ENCODE results near the gene NCAPD3. TPM values are rescaled to one million over a fixed set of nuclear protein-coding genes. Genes with fewer than 3 reads are reported as not detected.

NCAPD3 gene
- total RNA-seq, 1 experiment from 2014 or later: 49.6 TPM

- no peak for TF ChIP-seq CTCF (conservative IDR thresholded peaks at IDR 0.05)
- no peak for TF ChIP-seq EZH2 (IDR thresholded peaks at IDR 0.05; ENCODE audit: low read depth)
- no TSS peak for BruUV-seq (replicated peaks)
- CTCF ChIA-PET: no interaction called here
These were observed 98.3 kb downstream of the NCAPD3 start for GRCh38 chr11:134125507-134125906.

GRCh38 chr11:134124660-134125451 is 98.9 kb downstream of the NCAPD3 start:
- ChIA-PET CTCF (no interaction called here), POLR2A (ENCODE audit: unreplicated experiment) (no interaction called here)
- Histone ChIP-seq H2AFZ (no peak overlapping the region), H3K4me3 (no peak overlapping the region), H3F3A (ENCODE audit: insufficient read depth, low read depth) (no peaks in the 10 kb centered on the region), H4K20me1 (ENCODE audit: insufficient read depth) (no peaks in the 10 kb centered on the region), H3K79me2 (ENCODE audit: low read depth) (no peaks in the 10 kb centered on the region), H3K36me3 (ENCODE audit: low read depth) (no peaks in the 10 kb centered on the region), H3K27me3 (ENCODE audit: insufficient read depth, low read depth) (peaks cover 93% of the 10 kb centered on the region), H3K9me3 (ENCODE audit: insufficient read depth, low read depth) (no peaks in the 10 kb centered on the region), H3K9me2 (ENCODE audit: insufficient read depth) (no peaks in the 10 kb centered on the region), H3K4me2 (no peak overlapping the region), H3K4me1 (replicated peaks; ENCODE audit: insufficient read depth) (no peaks in the 10 kb centered on the region), H3K27ac (no peak overlapping the region)
- TF ChIP-seq EZH2 (IDR thresholded peaks at IDR 0.05; ENCODE audit: low read depth): no peak
- TF ChIP-seq CTCF (conservative IDR thresholded peaks at IDR 0.05): no peak
- no TSS peak for BruUV-seq (replicated peaks)
- intact Hi-C loops (cut with micrococcal nuclease; ENCODE audit: unreplicated experiment): no loop called here
- no peak for DNase-seq

More at GRCh38 chr11:134125507-134125906, 98.3 kb downstream of the NCAPD3 start:
- Histone ChIP-seq H3K27me3 (ENCODE audit: insufficient read depth, low read depth) (peaks cover 93% of the 10 kb centered on the region), H3K9me3 (ENCODE audit: insufficient read depth, low read depth) (no peaks in the 10 kb centered on the region), H2AFZ (no peak overlapping the region), H3K79me2 (ENCODE audit: low read depth) (no peaks in the 10 kb centered on the region), H3K4me1 (replicated peaks; ENCODE audit: insufficient read depth) (no peaks in the 10 kb centered on the region), H3F3A (ENCODE audit: insufficient read depth, low read depth) (no peaks in the 10 kb centered on the region), H3K27ac (no peak overlapping the region), H4K20me1 (ENCODE audit: insufficient read depth) (no peaks in the 10 kb centered on the region), H3K4me3 (no peak overlapping the region), H3K4me2 (no peak overlapping the region), H3K36me3 (ENCODE audit: low read depth) (no peaks in the 10 kb centered on the region), H3K9me2 (ENCODE audit: insufficient read depth) (no peaks in the 10 kb centered on the region)
- DNase-seq: no peak
- intact Hi-C loops (cut with micrococcal nuclease; ENCODE audit: unreplicated experiment): no loop called here
- POLR2A ChIA-PET (ENCODE audit: unreplicated experiment): no interaction called here

- Histone ChIP-seq H3K4me2 (no peak overlapping the region), H3K4me3 (no peak overlapping the region), H3K9me3 (ENCODE audit: insufficient read depth, low read depth) (no peaks in the 10 kb centered on the region), H3K27me3 (ENCODE audit: insufficient read depth, low read depth) (peaks cover 84% of the 10 kb centered on the region), H3K9me2 (ENCODE audit: insufficient read depth) (no peaks in the 10 kb centered on the region), H3K79me2 (ENCODE audit: low read depth) (no peaks in the 10 kb centered on the region), H3K36me3 (ENCODE audit: low read depth) (no peaks in the 10 kb centered on the region), H4K20me1 (ENCODE audit: insufficient read depth) (no peaks in the 10 kb centered on the region), H3K27ac (no peak overlapping the region), H3K4me1 (replicated peaks; ENCODE audit: insufficient read depth) (no peaks in the 10 kb centered on the region), H2AFZ (no peak overlapping the region), H3F3A (ENCODE audit: insufficient read depth, low read depth) (no peaks in the 10 kb centered on the region)
- no TSS peak for BruUV-seq (replicated peaks)
- POLR2A ChIA-PET (ENCODE audit: unreplicated experiment): no interaction called here
- no peak for DNase-seq
- intact Hi-C loops (cut with micrococcal nuclease; ENCODE audit: unreplicated experiment): no loop called here
- CTCF ChIA-PET: no interaction called here
- TF ChIP-seq EZH2 (IDR thresholded peaks at IDR 0.05; ENCODE audit: low read depth) (no peak), CTCF (conservative IDR thresholded peaks at IDR 0.05) (no peak)
These were observed 102.7 kb downstream of the NCAPD3 start for GRCh38 chr11:134120921-134121526.
